ENCODE measurements around the gene STAM. TPM values are rescaled to one million over a fixed set of nuclear protein-coding genes. Genes with fewer than 3 reads are reported as not detected.

The STAM gene
- total RNA-seq, 2 experiments from 2014 or later: 52.4 to 53.3 TPM

DNA sequence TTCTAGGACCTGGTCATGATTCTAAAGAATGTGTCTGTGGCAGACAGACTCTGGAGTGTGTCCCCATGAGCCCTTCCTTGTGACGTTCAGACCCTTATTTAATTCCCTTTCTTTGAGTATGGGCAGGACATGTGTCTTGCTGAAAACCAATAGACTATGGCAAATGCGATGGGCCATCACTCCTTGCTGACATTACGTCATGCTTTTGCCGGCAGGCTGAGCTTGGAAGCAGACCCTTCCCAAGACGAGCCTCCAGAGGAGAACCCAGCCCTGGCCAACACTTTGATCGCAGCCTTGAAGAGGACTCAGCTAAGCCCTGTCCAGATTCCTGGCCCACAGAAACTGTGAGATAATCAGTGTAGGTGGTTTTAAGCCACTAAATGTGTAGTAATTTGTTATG lies 89.7 kb downstream of the STAM start:
- Histone ChIP-seq H3K36me3 (ENCODE audit: insufficient read depth, low read length) (no peaks in the 10 kb centered on the region), H3K9me3 (ENCODE audit: control insufficient read depth in 1 of 2, insufficient read depth in 1 of 2, low read length in 2 of 2) (no peaks in the 10 kb centered on the region), H3K4me1 (ENCODE audit: insufficient read depth, low read length) (no peaks in the 10 kb centered on the region), H3K27me3 (ENCODE audit: control insufficient read depth in 1 of 2, insufficient read depth in 2 of 2, low read length in 2 of 2) (no peaks in the 10 kb centered on the region), H3K27ac (ENCODE audit: low read depth in 1 of 2, low read length in 2 of 2) (no peak overlapping the region), H3K4me3 (ENCODE audit: low read length) (no peak overlapping the region)
- Mint-ChIP-seq H3K9me3 (no peaks in the 10 kb centered on the region), H3K4me3 (no peak overlapping the region), H3K27ac (no peak overlapping the region), H3K4me1 (ENCODE audit: low read depth) (no peaks in the 10 kb centered on the region), H3K27me3 (no peaks in the 10 kb centered on the region), H3K36me3 (ENCODE audit: low read depth) (no peaks in the 10 kb centered on the region)
- DNase-seq: no peak
- TF ChIP-seq, protein P1, sequence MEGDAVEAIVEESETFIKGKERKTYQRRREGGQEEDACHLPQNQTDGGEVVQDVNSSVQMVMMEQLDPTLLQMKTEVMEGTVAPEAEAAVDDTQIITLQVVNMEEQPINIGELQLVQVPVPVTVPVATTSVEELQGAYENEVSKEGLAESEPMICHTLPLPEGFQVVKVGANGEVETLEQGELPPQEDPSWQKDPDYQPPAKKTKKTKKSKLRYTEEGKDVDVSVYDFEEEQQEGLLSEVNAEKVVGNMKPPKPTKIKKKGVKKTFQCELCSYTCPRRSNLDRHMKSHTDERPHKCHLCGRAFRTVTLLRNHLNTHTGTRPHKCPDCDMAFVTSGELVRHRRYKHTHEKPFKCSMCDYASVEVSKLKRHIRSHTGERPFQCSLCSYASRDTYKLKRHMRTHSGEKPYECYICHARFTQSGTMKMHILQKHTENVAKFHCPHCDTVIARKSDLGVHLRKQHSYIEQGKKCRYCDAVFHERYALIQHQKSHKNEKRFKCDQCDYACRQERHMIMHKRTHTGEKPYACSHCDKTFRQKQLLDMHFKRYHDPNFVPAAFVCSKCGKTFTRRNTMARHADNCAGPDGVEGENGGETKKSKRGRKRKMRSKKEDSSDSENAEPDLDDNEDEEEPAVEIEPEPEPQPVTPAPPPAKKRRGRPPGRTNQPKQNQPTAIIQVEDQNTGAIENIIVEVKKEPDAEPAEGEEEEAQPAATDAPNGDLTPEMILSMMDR (IDR thresholded peaks at IDR 0.05): no peak
- CTCF ChIA-PET: no interaction called here
- POLR2A ChIA-PET: no interaction called here
- intact Hi-C loops (cut with DNase I, micrococcal nuclease): no loop called here
- ATAC-seq (ENCODE audit: poor library complexity): no peak

DNA sequence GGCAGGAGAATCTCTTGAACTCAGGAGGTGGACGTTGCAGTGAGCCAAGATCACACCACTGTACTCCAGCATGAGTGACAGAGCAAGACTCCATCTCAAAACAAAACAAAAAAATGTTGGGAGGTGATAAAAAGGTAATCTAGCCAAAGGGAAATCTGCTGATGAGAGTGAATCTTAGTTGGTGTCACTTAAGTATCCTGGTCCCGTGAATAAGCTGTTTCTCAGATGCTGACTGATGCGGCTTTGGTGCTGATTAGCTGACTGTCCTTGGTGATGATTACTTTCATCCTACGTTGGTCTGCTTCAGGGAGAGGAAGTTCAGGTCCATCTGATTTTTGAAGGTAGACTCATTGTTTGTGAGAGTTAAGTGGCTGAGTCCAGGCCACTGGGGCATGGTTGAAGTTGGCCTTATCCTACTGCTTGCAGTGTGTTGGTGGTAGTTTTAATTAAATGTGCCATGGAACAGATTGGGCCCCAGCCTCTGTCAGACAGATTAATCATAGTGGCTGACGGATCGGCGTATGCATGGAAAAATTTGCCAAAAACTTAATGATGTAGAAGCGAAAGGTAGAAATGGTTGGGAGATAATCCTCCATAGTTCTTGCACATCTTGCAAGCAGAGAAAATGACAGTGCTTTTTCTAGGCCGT lies 90.6 kb downstream of the STAM start:
- intact Hi-C loops (cut with DNase I, micrococcal nuclease): no loop called here
- ChIA-PET CTCF (no interaction called here), POLR2A (no interaction called here)
- Mint-ChIP-seq H3K4me3 (no peak overlapping the region), H3K36me3 (ENCODE audit: low read depth) (no peaks in the 10 kb centered on the region), H3K4me1 (ENCODE audit: low read depth) (no peaks in the 10 kb centered on the region), H3K27ac (no peak overlapping the region), H3K27me3 (no peaks in the 10 kb centered on the region), H3K9me3 (no peaks in the 10 kb centered on the region)
- H3K4me3 ChIP-seq (ENCODE audit: low read length): no peak overlapping the region
- DNase-seq: no peak
- H3K27ac ChIP-seq (ENCODE audit: low read depth in 1 of 2, low read length in 2 of 2): no peak overlapping the region
- TF ChIP-seq, protein P1 (IDR thresholded peaks at IDR 0.05): no peak
- H3K9me3 ChIP-seq (ENCODE audit: control insufficient read depth in 1 of 2, insufficient read depth in 1 of 2, low read length in 2 of 2): no peaks in the 10 kb centered on the region
- no peak for ATAC-seq (ENCODE audit: poor library complexity)
- no peaks in the 10 kb centered on the region for H3K36me3 ChIP-seq (ENCODE audit: insufficient read depth, low read length)
- no peaks in the 10 kb centered on the region for H3K27me3 ChIP-seq (ENCODE audit: control insufficient read depth in 1 of 2, insufficient read depth in 2 of 2, low read length in 2 of 2)
- no peaks in the 10 kb centered on the region for H3K4me1 ChIP-seq (ENCODE audit: insufficient read depth, low read length)

DNA sequence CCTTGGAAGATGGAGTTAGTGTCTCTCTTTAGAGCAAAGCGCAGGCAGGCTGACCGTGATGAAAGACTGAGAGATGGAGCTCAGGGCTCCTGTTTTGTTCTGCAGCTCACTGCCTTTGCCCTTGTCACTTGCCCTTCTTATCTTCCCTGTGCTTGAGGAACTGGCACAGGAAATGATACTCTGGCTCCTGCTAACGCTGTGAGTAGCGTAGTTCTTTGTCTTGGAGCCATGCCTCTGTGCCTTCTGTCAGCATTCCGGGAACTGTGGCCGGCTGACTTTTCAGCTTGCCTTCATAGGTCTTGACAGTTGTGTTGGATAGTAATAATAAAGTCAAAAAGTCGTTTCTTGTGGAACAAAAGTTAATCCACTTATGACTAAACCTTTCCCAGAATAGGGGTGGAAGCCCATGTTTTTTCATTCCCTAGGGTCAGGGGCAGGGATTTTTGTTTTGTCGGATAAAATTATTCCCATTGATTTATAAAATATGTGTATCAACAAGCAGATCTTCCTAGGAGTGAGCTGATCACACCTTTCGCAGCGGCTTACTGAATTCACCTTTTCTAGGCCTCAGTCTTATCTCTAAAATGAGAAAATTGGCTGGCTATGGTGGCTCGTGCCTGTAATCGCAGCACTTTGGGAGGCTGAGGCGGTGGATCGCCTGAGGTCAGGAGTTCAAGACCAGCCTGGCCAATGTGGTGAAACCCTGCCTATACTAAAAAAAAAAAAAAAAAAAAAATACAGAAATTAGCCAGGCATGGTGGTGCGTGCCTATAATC lies 91.4 kb downstream of the STAM start:
- Histone ChIP-seq H3K27me3 (ENCODE audit: control insufficient read depth in 1 of 2, insufficient read depth in 2 of 2, low read length in 2 of 2) (no peaks in the 10 kb centered on the region), H3K27ac (ENCODE audit: low read depth in 1 of 2, low read length in 2 of 2) (no peak overlapping the region), H3K36me3 (ENCODE audit: insufficient read depth, low read length) (no peaks in the 10 kb centered on the region), H3K4me1 (ENCODE audit: insufficient read depth, low read length) (no peaks in the 10 kb centered on the region), H3K4me3 (ENCODE audit: low read length) (no peak overlapping the region), H3K9me3 (ENCODE audit: control insufficient read depth in 1 of 2, insufficient read depth in 1 of 2, low read length in 2 of 2) (no peaks in the 10 kb centered on the region)
- Mint-ChIP-seq H3K27me3 (no peaks in the 10 kb centered on the region), H3K4me1 (ENCODE audit: low read depth) (no peaks in the 10 kb centered on the region), H3K4me3 (no peak overlapping the region), H3K9me3 (no peaks in the 10 kb centered on the region), H3K27ac (no peak overlapping the region), H3K36me3 (ENCODE audit: low read depth) (no peaks in the 10 kb centered on the region)
- intact Hi-C loops (cut with DNase I, micrococcal nuclease): no loop called here
- ATAC-seq (ENCODE audit: poor library complexity): no peak
- TF ChIP-seq, protein P1 (IDR thresholded peaks at IDR 0.05): no peak
- CTCF ChIA-PET: no interaction called here
- POLR2A ChIA-PET: no interaction called here
- DNase-seq: no peak
